H9 (cell line): Measurements from ENCODE around the gene RYR3. TPM values are rescaled to one million over a fixed set of nuclear protein-coding genes. Genes with fewer than 3 reads are reported as not detected.

Experiments
- DNase-seq: peaks from one replicate; pipeline ENCODE4 v3.0.0-alpha.2; 2017
- H2AFZ ChIP-seq: one replicate; pipeline ENCODE4 v1.6.1; 2013; ENCODE audit warnings: mild to moderate bottlenecking, low read length, control low read depth, moderate library complexity
- H2AK5ac ChIP-seq: 2 replicates; pipeline ENCODE4 v1.6.1; 2013; ENCODE audit warnings: low read length, control low read depth, mixed read lengths; ENCODE audit not compliant: insufficient read length
- H2BK120ac ChIP-seq: one replicate; pipeline ENCODE4 v1.6.1; 2013; ENCODE audit warnings: low read depth, mild to moderate bottlenecking, low read length, control low read depth, inconsistent platforms; ENCODE audit not compliant: poor library complexity, severe bottlenecking
- H2BK12ac ChIP-seq: 2 replicates; pipeline ENCODE4 v1.6.1; 2013; ENCODE audit warnings: low read length, control low read depth, mixed read lengths, low read depth; ENCODE audit not compliant: insufficient read length
- H2BK15ac ChIP-seq: 2 replicates; pipeline ENCODE4 v1.6.1; 2013; ENCODE audit warnings: low read depth, low read length, control low read depth
- H2BK20ac ChIP-seq: one replicate; pipeline ENCODE4 v1.6.1; 2013; ENCODE audit warnings: low read depth, mild to moderate bottlenecking, low read length, control low read depth, inconsistent platforms; ENCODE audit not compliant: poor library complexity, severe bottlenecking
- H2BK5ac ChIP-seq: 2 replicates; pipeline ENCODE4 v1.6.1; 2013; ENCODE audit warnings: low read length, control low read depth, mixed read lengths; ENCODE audit not compliant: insufficient read length
- H3K14ac ChIP-seq: 2 replicates; pipeline ENCODE4 v1.6.1; 2013; ENCODE audit warnings: low read length, control low read depth; ENCODE audit not compliant: insufficient read depth
- H3K18ac ChIP-seq: 2 replicates; pipeline ENCODE4 v1.6.1; 2013; ENCODE audit warnings: low read depth, mild to moderate bottlenecking, mixed read lengths, low read length, control low read depth; ENCODE audit not compliant: insufficient read length
- H3K23ac ChIP-seq: 2 replicates; pipeline ENCODE4 v1.6.1; 2013; ENCODE audit warnings: low read length, control low read depth, mixed read lengths, low read depth; ENCODE audit not compliant: insufficient read length
- H3K23me2 ChIP-seq: 2 replicates; pipeline ENCODE4 v1.6.1; 2013; ENCODE audit warnings: low read depth, mild to moderate bottlenecking, mixed read lengths, low read length, control low read depth; ENCODE audit not compliant: insufficient read length, poor library complexity, severe bottlenecking
- H3K27ac ChIP-seq: 2 replicates; pipeline ENCODE4 v1.5.1; 2013; ENCODE audit warnings: low read length, control low read depth, mixed read lengths, low read depth; ENCODE audit not compliant: insufficient read length
- H3K27me3 ChIP-seq: 2 replicates; pipeline ENCODE4 v1.6.1; 2013; ENCODE audit warnings: low read length, control low read depth, inconsistent platforms; ENCODE audit not compliant: insufficient read depth
- H3K4ac ChIP-seq: 2 replicates; pipeline ENCODE4 v1.6.1; 2013; ENCODE audit warnings: low read depth, mild to moderate bottlenecking, control low read depth, inconsistent platforms, low read length, moderate library complexity
- H3K4me1 ChIP-seq: 2 replicates; pipeline ENCODE4 v1.6.1; 2013; ENCODE audit warnings: low read length, control low read depth, inconsistent platforms; ENCODE audit not compliant: insufficient read depth
- H3K4me2 ChIP-seq: 2 replicates; pipeline ENCODE4 v1.6.1; 2013; ENCODE audit warnings: low read length, control low read depth, mixed read lengths; ENCODE audit not compliant: insufficient read length, insufficient read depth
- H3K56ac ChIP-seq: 2 replicates; pipeline ENCODE4 v1.6.1; 2013; ENCODE audit warnings: low read depth, mild to moderate bottlenecking, mixed read lengths, low read length, control low read depth; ENCODE audit not compliant: insufficient read length
- H3K79me1 ChIP-seq: 2 replicates; pipeline ENCODE4 v1.6.1; 2013; ENCODE audit warnings: low read depth, mild to moderate bottlenecking, moderate library complexity, low read length, control low read depth, inconsistent platforms; ENCODE audit not compliant: insufficient read depth, poor library complexity, severe bottlenecking
- H3K79me2 ChIP-seq: 2 replicates; pipeline ENCODE4 v1.6.1; 2013; ENCODE audit warnings: low read length, control low read depth, inconsistent platforms; ENCODE audit not compliant: insufficient read depth
- H3K9ac ChIP-seq: 2 replicates; pipeline ENCODE4 v1.6.1; 2013; ENCODE audit warnings: low read length, control low read depth, mixed read lengths; ENCODE audit not compliant: insufficient read length; ENCODE audit errors: extremely low read depth
- H3K9me3 ChIP-seq: one replicate; pipeline ENCODE4 v1.6.1; 2013; ENCODE audit warnings: low read depth, low read length, inconsistent platforms; ENCODE audit not compliant: control insufficient read depth
- H3T11ph ChIP-seq: one replicate; pipeline ENCODE4 v1.6.1; 2013; ENCODE audit warnings: mild to moderate bottlenecking, low read length, control low read depth, inconsistent platforms
- H4K20me1 ChIP-seq: one replicate; pipeline ENCODE4 v1.6.1; 2013; ENCODE audit not compliant: control insufficient read depth, insufficient read length, insufficient read depth
- H4K5ac ChIP-seq: 2 replicates; pipeline ENCODE4 v1.6.1; 2013; ENCODE audit warnings: low read depth, mild to moderate bottlenecking, mixed read lengths, low read length, control low read depth; ENCODE audit not compliant: insufficient read length
- H4K8ac ChIP-seq: replicated peaks from 2 replicates; pipeline ENCODE4 v1.6.1; 2013; ENCODE audit warnings: low read length, control low read depth, mixed read lengths, low read depth; ENCODE audit not compliant: insufficient read length
- H4K91ac ChIP-seq: 2 replicates; pipeline ENCODE4 v1.6.1; 2013; ENCODE audit warnings: low read depth, mild to moderate bottlenecking, moderate library complexity, mixed read lengths, low read length, control low read depth; ENCODE audit not compliant: insufficient read length
- H3K27ac Mint-ChIP-seq, 3 experiments: 2 replicates in 2 of 3; 3 replicates in 1 of 3; pipeline ENCODE4 v1.8.0; 2020 to 2021; ENCODE audit warnings: mixed read lengths in 3 of 3, mild to moderate bottlenecking in 1 of 3, moderate library complexity in 1 of 3
- H3K27me3 Mint-ChIP-seq: 2 replicates; pipeline ENCODE4 v1.8.0; 2021; ENCODE audit warnings: low read depth, mild to moderate bottlenecking, moderate library complexity, mixed read lengths
- H3K36me3 Mint-ChIP-seq, 3 experiments: 2 replicates in 2 of 3; 3 replicates in 1 of 3; pipeline ENCODE4 v1.8.0; 2020 to 2021; ENCODE audit warnings: low read depth in 3 of 3, mixed read lengths in 3 of 3; ENCODE audit not compliant: insufficient read depth in 1 of 3
- H3K4me1 Mint-ChIP-seq, 2 experiments: 2 replicates each; pipeline ENCODE4 v1.8.0; 2020; ENCODE audit warnings: mixed read lengths in 2 of 2
- H3K4me3 Mint-ChIP-seq, 2 experiments: 2 replicates in 1 of 2; 3 replicates in 1 of 2; pipeline ENCODE4 v1.8.0; 2020 to 2021; ENCODE audit warnings: mild to moderate bottlenecking in 2 of 2, mixed read lengths in 2 of 2, moderate library complexity in 1 of 2
- H3K9me3 Mint-ChIP-seq, 2 experiments: 2 replicates in 1 of 2; 3 replicates in 1 of 2; pipeline ENCODE4 v1.8.0; 2020; ENCODE audit warnings: mild to moderate bottlenecking in 2 of 2, mixed read lengths in 2 of 2, moderate library complexity in 1 of 2
- CTCF ChIP-seq: fragments of 200-600 bp; sonication (generic); conservative IDR thresholded peaks from 3 replicates; pipeline ENCODE4 v1.8.0; 2021; ENCODE audit warnings: antibody characterized with exemption, mild to moderate bottlenecking
- WGBS: extraction: QIAGEN DNeasy Blood & Tissue Kit; methylation state at CpG from one replicate; pipeline ENCODE4 v1.1.7; 2013; ENCODE audit warnings: missing lambda C conversion rate, low lambda C conversion rate, mixed read lengths; ENCODE audit not compliant: insufficient read length; ENCODE audit errors: extremely low coverage; 5-methylcytosine and 5-hydroxymethylcytosine counted together
- total RNA-seq: library from RNA; stranded (reverse); gene quantifications from 2 replicates; pipeline ENCODE4 v1.2.1, GENCODE V29; 2021

RYR3 gene
- total RNA-seq, 1 experiment from 2014 or later: 0.85 TPM

GRCh38 chr15:33822479-33822878 lies 511.7 kb downstream of the RYR3 start:
- H3K27me3 ChIP-seq: no peaks in the 10 kb centered on the region
- no peak overlapping the region for H3K18ac ChIP-seq
- DNase-seq: no peak
- H3K23ac ChIP-seq: no peak overlapping the region
- H3K4me1 Mint-ChIP-seq: peaks cover 7 to 10% of the 10 kb centered on the region in 2 experiments
- WGBS: no CpG with 5 or more reads among the region's 4 CpGs
- no peak overlapping the region for H3K4ac ChIP-seq
- H2BK5ac ChIP-seq: no peak overlapping the region
- TF ChIP-seq CTCF: no peak
- no peak overlapping the region for H4K91ac ChIP-seq
- H4K20me1 ChIP-seq: no peaks in the 10 kb centered on the region
- H3K14ac ChIP-seq: no peak overlapping the region
- no peaks in the 10 kb centered on the region for H3K9me3 Mint-ChIP-seq
- no peaks in the 10 kb centered on the region for H3K23me2 ChIP-seq
- H3K9ac ChIP-seq: no peak overlapping the region
- no peaks in the 10 kb centered on the region for H3K79me1 ChIP-seq
- H3K27me3 Mint-ChIP-seq: no peaks in the 10 kb centered on the region
- no peak overlapping the region for H2BK12ac ChIP-seq
- no peak overlapping the region for H3K4me2 ChIP-seq
- no peak overlapping the region for H4K5ac ChIP-seq
- no peak overlapping the region for H2AFZ ChIP-seq
- no peak overlapping the region for H3T11ph ChIP-seq
- H3K36me3 Mint-ChIP-seq: no peaks in the 10 kb centered on the region
- H3K56ac ChIP-seq: no peak overlapping the region
- H2BK15ac ChIP-seq: no peak overlapping the region
- H3K9me3 ChIP-seq: no peaks in the 10 kb centered on the region
- no peak overlapping the region for H3K27ac Mint-ChIP-seq
- no peaks in the 10 kb centered on the region for H3K79me2 ChIP-seq
- H2AK5ac ChIP-seq: no peak overlapping the region
- no peak overlapping the region for H3K4me3 Mint-ChIP-seq
- no peak overlapping the region for H2BK20ac ChIP-seq
- no peak overlapping the region for H3K27ac ChIP-seq
- no peak overlapping the region for H4K8ac ChIP-seq
- H3K4me1 ChIP-seq: no peaks in the 10 kb centered on the region
- no peak overlapping the region for H2BK120ac ChIP-seq
